Measurements from ENCODE around the gene FCGR3A. TPM values are rescaled to one million over a fixed set of nuclear protein-coding genes. Genes with fewer than 3 reads are reported as not detected.

FCGR3A gene
- total and polyA plus RNA-seq, 2 of the 8 experiments (the other 6 are each of a cell fraction or from before 2014, with no cell fraction given) = not detected

DNA sequence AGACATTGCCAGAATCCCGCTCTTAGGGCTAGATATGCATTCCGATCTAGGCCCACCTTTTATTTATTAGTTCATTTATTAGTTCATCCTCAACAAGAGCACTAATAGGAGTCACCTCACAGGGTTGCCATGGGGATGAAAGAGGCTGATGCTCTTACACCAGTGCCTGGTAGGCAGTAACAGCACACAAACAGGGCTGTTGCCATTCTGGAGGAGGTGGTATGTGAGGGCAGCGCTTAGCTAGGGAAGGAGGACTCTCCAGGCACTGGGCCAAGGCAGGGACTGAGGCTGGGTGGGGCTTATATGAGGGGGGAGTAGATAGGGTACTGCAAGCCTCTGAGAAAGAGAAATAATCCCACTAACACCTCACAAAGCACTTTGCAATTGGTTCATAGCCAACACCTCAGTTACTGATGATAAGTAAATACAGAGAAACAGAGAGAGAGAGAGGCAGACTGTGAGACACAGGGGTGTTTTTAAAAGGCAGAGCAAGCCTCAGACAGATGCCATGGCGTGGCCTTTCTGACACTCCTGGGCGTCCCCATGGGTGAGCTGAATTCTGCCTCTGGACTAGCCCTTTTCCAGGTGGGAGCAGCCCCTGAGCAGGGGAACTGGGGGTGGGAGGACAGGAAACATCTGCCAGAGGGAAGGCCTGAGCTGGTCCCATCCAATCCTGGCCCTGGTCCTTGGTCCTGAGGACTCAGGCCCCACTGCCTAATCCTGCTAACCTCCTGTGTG, 38.4 kb downstream of the FCGR3A start:
- POLR2A ChIA-PET (ENCODE audit: partially characterized antibody) = no interaction called here
- TF ChIP-seq SP2 (IDR thresholded peaks at IDR 0.05; ENCODE audit: low read length) (no peak), ATF2 (IDR thresholded peaks at IDR 0.05; ENCODE audit: low read length) (no peak), JUND (IDR thresholded peaks at IDR 0.05; ENCODE audit: low read length) (no peak), NANOG (IDR thresholded peaks at IDR 0.05; ENCODE audit: insufficient read depth, low read depth, low read length, poor library complexity, severe bottlenecking) (no peak), TAF7 (optimal IDR thresholded peaks at IDR 0.05; ENCODE audit: borderline replicate concordance, low read depth, low read length) (no peak), TAF1 (IDR thresholded peaks at IDR 0.05; ENCODE audit: low read depth, low read length) (no peak), NRF1 (IDR thresholded peaks at IDR 0.05; ENCODE audit: low read depth, low read length) (no peak), EP300 (IDR thresholded peaks at IDR 0.05; ENCODE audit: borderline replicate concordance in 1 of 2, low read depth in 2 of 2, low read length in 2 of 2) (no peak), MAX (IDR thresholded peaks at IDR 0.05) (no peak), TBP (IDR thresholded peaks at IDR 0.05; ENCODE audit: low read depth, low read length) (no peak), ASH2L (IDR thresholded peaks at IDR 0.05; ENCODE audit: low read length) (no peak)

More for the DNA sequence above, 38.4 kb downstream of the FCGR3A start:
- no peak overlapping the region for H2BK120ac ChIP-seq (replicated peaks; ENCODE audit: low read depth, low read length)
- no peak overlapping the region for H3K18ac ChIP-seq (ENCODE audit: extremely low read depth, low read length)
- no peak overlapping the region for H2AFZ ChIP-seq (ENCODE audit: low read length)
- no peaks in the 10 kb centered on the region for H3K23me2 ChIP-seq (ENCODE audit: low read depth, low read length)
- H3K4me2 ChIP-seq (ENCODE audit: insufficient read depth in 1 of 2, low read depth in 2 of 2, low read length in 2 of 2) = no peak overlapping the region
- H2BK15ac ChIP-seq (ENCODE audit: low read length) = no peak overlapping the region
- H4K5ac ChIP-seq (ENCODE audit: insufficient read length, low read depth, low read length) = no peak overlapping the region
- H4K8ac ChIP-seq (ENCODE audit: extremely low read depth, insufficient read depth, low read length) = no peak overlapping the region
- H3K4me3 ChIP-seq (ENCODE audit: extremely low read depth in 1 of 4, insufficient read depth in 2 of 4, low read depth in 3 of 4, low read length in 4 of 4) = no peak overlapping the region
- CTCF ChIA-PET (ENCODE audit: partially characterized antibody) = interaction anchor here (1.0 to 3.2 kb wide), 5 partner anchors 9 to 28 kb away, joined by 3 to 14 read pairs (median 3); no protein-coding TSS in a partner anchor
- DNase-seq (ENCODE audit: low read depth in 1 of 2, low spot score in 2 of 2) (no peak), FAIRE-seq (no peak)
- H3K9me3 ChIP-seq (ENCODE audit: insufficient read depth in 2 of 2, low read depth in 1 of 2, low read length in 1 of 2) = no peaks in the 10 kb centered on the region
- no peak overlapping the region for H3K27ac ChIP-seq (ENCODE audit: low read depth, low read length)
- no peaks in the 10 kb centered on the region for H3K79me1 ChIP-seq (ENCODE audit: low read depth, low read length)
- H3K79me2 ChIP-seq (ENCODE audit: control insufficient read depth in 1 of 2, insufficient read depth in 2 of 2, low read length in 2 of 2) = no peaks in the 10 kb centered on the region
- H2BK5ac ChIP-seq (ENCODE audit: low read depth, low read length) = no peak overlapping the region
- H4K91ac ChIP-seq (replicated peaks; ENCODE audit: insufficient read length, low read length) = no peak overlapping the region
- H3K23ac ChIP-seq (ENCODE audit: insufficient read length) = no peak overlapping the region
- H3K9ac ChIP-seq (replicated peaks in 1 of 4; ENCODE audit: extremely low read depth in 1 of 4, low read depth in 3 of 4, low read length in 3 of 4) = no peak overlapping the region
- peaks cover 0 to 4% (median 0%) of the 10 kb centered on the region in 4 experiments; a peak in 4 of 7 replicates for H3K4me1 ChIP-seq (replicated peaks in 1 of 4; ENCODE audit: control insufficient read depth in 3 of 4, insufficient read depth in 4 of 4, low read length in 3 of 4)
- no peak overlapping the region for H3K4ac ChIP-seq (replicated peaks; ENCODE audit: insufficient read length, low read depth, low read length)
- no peaks in the 10 kb centered on the region for H3K36me3 ChIP-seq (ENCODE audit: control insufficient read depth in 2 of 4, insufficient read depth in 4 of 4, low read length in 3 of 4)
- no peak overlapping the region for H2BK20ac ChIP-seq (ENCODE audit: low read length)
- no peaks in the 10 kb centered on the region for H4K20me1 ChIP-seq (replicated peaks in 1 of 2; ENCODE audit: control insufficient read depth in 1 of 2, insufficient read depth in 2 of 2, low read length in 2 of 2)
- H3K56ac ChIP-seq (replicated peaks; ENCODE audit: insufficient read length, low read depth, low read length) = no peak overlapping the region
- no peaks in the 10 kb centered on the region for H3K27me3 ChIP-seq (replicated peaks in 1 of 4; ENCODE audit: control insufficient read depth in 3 of 4, extremely low read depth in 1 of 4, insufficient read depth in 3 of 4, low read length in 3 of 4)
- no peak overlapping the region for H2BK12ac ChIP-seq (ENCODE audit: low read depth, low read length)
- 82% methylated on average over 5 of the region's 5 CpGs; no CpG with 5 or more reads in 1 of the 2 experiments for WGBS, 2 experiments (ENCODE audit: extremely low coverage in 1 of 2, insufficient coverage in 1 of 2, insufficient read length in 1 of 2, insufficient replicate concordance in 2 of 2, low coverage in 1 of 2, low lambda C conversion rate in 2 of 2, missing lambda C conversion rate in 1 of 2)
- no peak overlapping the region for H2AK5ac ChIP-seq (ENCODE audit: low read depth, low read length)
- H3K14ac ChIP-seq (ENCODE audit: insufficient read length) = no peak overlapping the region

Data from H1 (cell line).